OCI-LY7 (cell line): Measurements from ENCODE around the gene FBRSL1.

Source experiments
- EZH2phosphoT487 ChIP-seq: fragments of 200-600 bp; sonication (generic); IDR thresholded peaks from 2 replicates; pipeline ENCODE4 v1.6.1; 2018; ENCODE audit warnings: low read depth, borderline replicate concordance, mild to moderate bottlenecking, mixed run types, antibody characterized with exemption, low read length, moderate library complexity, mixed read lengths
- TF ChIP-seq, protein P1 (sequence below): fragments of 200-600 bp; sonication (generic); conservative IDR thresholded peaks from 2 replicates; pipeline ENCODE4 v1.5.1; 2014; ENCODE audit warnings: mild to moderate bottlenecking, antibody characterized with exemption, low read length, moderate library complexity, mixed read lengths

DNA sequence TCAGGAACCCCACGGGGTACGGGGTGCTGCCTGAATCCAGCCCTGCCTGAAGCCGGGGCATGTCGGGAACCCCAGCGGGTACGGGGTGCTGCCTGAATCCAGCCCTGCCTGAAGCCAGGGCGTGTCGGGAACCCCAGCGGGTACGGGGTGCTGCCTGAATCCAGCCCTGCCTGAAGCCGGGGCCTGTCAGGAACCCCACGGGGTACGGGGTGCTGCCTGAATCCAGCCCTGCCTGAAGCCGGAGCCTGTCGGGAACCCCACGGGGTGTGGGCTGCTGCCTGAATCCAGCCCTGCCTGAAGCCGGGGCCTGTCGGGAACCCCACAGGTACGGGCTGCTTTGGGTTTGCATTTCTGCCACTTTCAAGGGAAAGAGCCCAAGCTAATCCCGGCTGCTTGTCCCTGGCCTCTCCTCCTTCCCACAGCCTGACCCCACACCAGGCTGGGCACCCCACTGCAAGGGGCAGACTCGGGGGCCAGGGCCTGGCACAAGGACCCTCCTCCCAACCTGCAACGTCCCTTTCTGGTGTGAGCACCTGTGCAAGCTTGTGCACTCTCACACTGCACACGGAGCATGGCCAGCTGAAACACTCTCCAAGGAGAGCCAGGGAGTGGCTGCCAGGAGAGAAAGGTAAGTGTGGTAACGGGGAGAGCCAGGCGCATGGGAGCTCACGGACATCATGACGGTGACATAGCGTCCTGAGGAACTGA lies 5.6 kb upstream of the FBRSL1 start:
- TF ChIP-seq, protein P1, sequence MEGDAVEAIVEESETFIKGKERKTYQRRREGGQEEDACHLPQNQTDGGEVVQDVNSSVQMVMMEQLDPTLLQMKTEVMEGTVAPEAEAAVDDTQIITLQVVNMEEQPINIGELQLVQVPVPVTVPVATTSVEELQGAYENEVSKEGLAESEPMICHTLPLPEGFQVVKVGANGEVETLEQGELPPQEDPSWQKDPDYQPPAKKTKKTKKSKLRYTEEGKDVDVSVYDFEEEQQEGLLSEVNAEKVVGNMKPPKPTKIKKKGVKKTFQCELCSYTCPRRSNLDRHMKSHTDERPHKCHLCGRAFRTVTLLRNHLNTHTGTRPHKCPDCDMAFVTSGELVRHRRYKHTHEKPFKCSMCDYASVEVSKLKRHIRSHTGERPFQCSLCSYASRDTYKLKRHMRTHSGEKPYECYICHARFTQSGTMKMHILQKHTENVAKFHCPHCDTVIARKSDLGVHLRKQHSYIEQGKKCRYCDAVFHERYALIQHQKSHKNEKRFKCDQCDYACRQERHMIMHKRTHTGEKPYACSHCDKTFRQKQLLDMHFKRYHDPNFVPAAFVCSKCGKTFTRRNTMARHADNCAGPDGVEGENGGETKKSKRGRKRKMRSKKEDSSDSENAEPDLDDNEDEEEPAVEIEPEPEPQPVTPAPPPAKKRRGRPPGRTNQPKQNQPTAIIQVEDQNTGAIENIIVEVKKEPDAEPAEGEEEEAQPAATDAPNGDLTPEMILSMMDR: no peak
- no peak for TF ChIP-seq EZH2phosphoT487
